ENCODE results near the gene CAPN1.

GRCh38 chr11:65184146-65184545 is 2.4 kb downstream of the CAPN1 start:
- no peak for TF ChIP-seq CTCF (IDR thresholded peaks at IDR 0.05)
- no peak for TF ChIP-seq POLR2A (IDR thresholded peaks at IDR 0.05)

Measured in right lobe of liver (tissue), 4 donors.